AG20443 (cell line): Measurements from ENCODE around the gene MADCAM1.

Experiments used
- DNase-seq: peaks from one replicate; pipeline ENCODE4 v3.0.0; 2012; ENCODE audit warnings: low spot score, mixed read lengths

The MADCAM1 gene

GRCh38 chr19:532561-533363 is 36.5 kb downstream of the MADCAM1 start:
- DNase-seq, result peak; percentile 70

- no peak for DNase-seq
Measured at GRCh38 chr19:533364-534058, 37.2 kb downstream of the MADCAM1 start.

- DNase-seq, result no peak
Measured at GRCh38 chr19:534088-534487, 37.8 kb downstream of the MADCAM1 start.

- DNase-seq, result no peak
Measured at GRCh38 chr19:535017-535835, 38.9 kb downstream of the MADCAM1 start.

GRCh38 chr19:536031-536880 is 40.0 kb downstream of the MADCAM1 start:
- DNase-seq, result no peak

GRCh38 chr19:536881-537404 is 40.7 kb downstream of the MADCAM1 start:
- no peak for DNase-seq

- no peak for DNase-seq
Measured at GRCh38 chr19:538641-539428, 42.5 kb downstream of the MADCAM1 start.

GRCh38 chr19:539429-540030 is 43.2 kb downstream of the MADCAM1 start:
- DNase-seq, result no peak

- DNase-seq, result no peak
Measured at GRCh38 chr19:540867-541637, 44.8 kb downstream of the MADCAM1 start.

GRCh38 chr19:541699-542098 is 45.4 kb downstream of the MADCAM1 start:
- no peak for DNase-seq

GRCh38 chr19:542173-542866 is 46.0 kb downstream of the MADCAM1 start:
- no peak for DNase-seq

- DNase-seq, result no peak
Measured at GRCh38 chr19:543910-544608, 47.8 kb downstream of the MADCAM1 start, which contains the start of gene GZMM. Gene GZMM, plus strand, starts transcription at chr19:544053. Its CDS starts 19 bp downstream, at chr19:544072.

- DNase-seq, result no peak
Measured at GRCh38 chr19:547117-547516, 50.8 kb downstream of the MADCAM1 start.

- no peak for DNase-seq
Measured at GRCh38 chr19:547836-548720, 51.8 kb downstream of the MADCAM1 start.

GRCh38 chr19:548886-549830 is 52.9 kb downstream of the MADCAM1 start:
- no peak for DNase-seq

- DNase-seq, result no peak
Measured at GRCh38 chr19:554817-555216, 58.5 kb downstream of the MADCAM1 start.
